MM.1S (cell line): ENCODE data around the gene DCLK1.

Experiments
- DNase-seq: peaks from one replicate; pipeline ENCODE4 v3.0.0-alpha.2; 2015
- H2AFZ ChIP-seq: fragments of 300-600 bp; sonication (generic); 2 replicates; pipeline ENCODE4 v1.6.0; 2016; ENCODE audit warnings: antibody characterized with exemption, low read length
- H3F3A ChIP-seq: fragments of 300-600 bp; sonication (generic); 2 replicates; pipeline ENCODE4 v1.6.1; 2016; ENCODE audit warnings: mild to moderate bottlenecking, antibody characterized with exemption, low read length, moderate library complexity, mixed read lengths; ENCODE audit not compliant: insufficient read depth
- H3K27ac ChIP-seq: fragments of 300-600 bp; sonication (generic); 2 replicates; pipeline ENCODE4 v1.5.1; 2016; ENCODE audit warnings: mild to moderate bottlenecking, low read length
- H3K27me3 ChIP-seq: fragments of 300-600 bp; sonication (generic); replicated peaks from 2 replicates; pipeline ENCODE4 v1.6.0; 2016; ENCODE audit warnings: low read length; ENCODE audit not compliant: insufficient read depth
- H3K36me3 ChIP-seq: fragments of 300-600 bp; sonication (generic); replicated peaks from 2 replicates; pipeline ENCODE4 v1.6.1; 2016; ENCODE audit warnings: mild to moderate bottlenecking, low read length, mixed read lengths; ENCODE audit not compliant: insufficient read depth
- H3K4me1 ChIP-seq: fragments of 300-600 bp; sonication (generic); 2 replicates; pipeline ENCODE4 v1.6.1; 2016; ENCODE audit warnings: low read length, mixed read lengths
- H3K4me2 ChIP-seq: fragments of 300-600 bp; sonication (generic); 2 replicates; pipeline ENCODE4 v1.6.0; 2016; ENCODE audit warnings: low read depth, low read length
- H3K4me3 ChIP-seq: fragments of 300-600 bp; sonication (generic); 2 replicates; pipeline ENCODE4 v1.5.1; 2016; ENCODE audit warnings: low read length, mixed read lengths
- H3K79me2 ChIP-seq: fragments of 300-600 bp; sonication (generic); 2 replicates; pipeline ENCODE4 v1.6.1; 2016; ENCODE audit warnings: mixed run types, low read length, mixed read lengths
- H3K9ac ChIP-seq: fragments of 300-600 bp; sonication (generic); 2 replicates; pipeline ENCODE4 v1.6.1; 2016; ENCODE audit warnings: low read length, mixed read lengths
- H3K9me2 ChIP-seq: fragments of 300-600 bp; sonication (generic); replicated peaks from 2 replicates; pipeline ENCODE4 v1.6.1; 2016; ENCODE audit warnings: mild to moderate bottlenecking, low read length, mixed read lengths; ENCODE audit not compliant: insufficient read depth
- H3K9me3 ChIP-seq: fragments of 300-600 bp; sonication (generic); replicated peaks from 2 replicates; pipeline ENCODE4 v1.6.1; 2016; ENCODE audit warnings: mild to moderate bottlenecking, low read length, mixed read lengths; ENCODE audit not compliant: insufficient read depth
- H4K20me1 ChIP-seq: fragments of 300-600 bp; sonication (generic); 2 replicates; pipeline ENCODE4 v1.6.1; 2016; ENCODE audit warnings: mild to moderate bottlenecking, low read length, moderate library complexity, mixed read lengths; ENCODE audit not compliant: insufficient read depth
- CTCF ChIP-seq: fragments of 300-600 bp; sonication (generic); IDR thresholded peaks from 2 replicates; pipeline ENCODE4 v1.5.1; 2016; ENCODE audit warnings: antibody characterized with exemption, low read length, mixed read lengths
- EZH2 ChIP-seq: fragments of 300-600 bp; sonication (generic); optimal IDR thresholded peaks from 2 replicates; pipeline ENCODE3; 2017; ENCODE audit warnings: low read depth, mild to moderate bottlenecking, antibody characterized with exemption, low read length, mixed read lengths
- EZH2phosphoT487 ChIP-seq: fragments of 300-600 bp; sonication (generic); IDR thresholded peaks from 2 replicates; pipeline ENCODE4 v1.6.1; 2018; ENCODE audit warnings: antibody characterized with exemption, low read length

The DCLK1 gene

GRCh38 chr13:36108954-36109353 is 22.2 kb downstream of the DCLK1 start:
- H3K36me3 ChIP-seq = no peaks in the 10 kb centered on the region
- H3K9me2 ChIP-seq = no peaks in the 10 kb centered on the region
- H3F3A ChIP-seq = no peaks in the 10 kb centered on the region
- TF ChIP-seq CTCF = no peak
- no peak for TF ChIP-seq EZH2phosphoT487
- no peak for TF ChIP-seq EZH2
- H3K4me1 ChIP-seq = 0 out of 2 replicates have a peak, but pooled peaks cover 3% of the 10 kb centered on the region
- H3K9me3 ChIP-seq = no peaks in the 10 kb centered on the region
- no peaks in the 10 kb centered on the region for H3K27me3 ChIP-seq
- H3K4me3 ChIP-seq = no peak overlapping the region
- DNase-seq = no peak
- no peak overlapping the region for H2AFZ ChIP-seq
- no peaks in the 10 kb centered on the region for H3K79me2 ChIP-seq
- no peak overlapping the region for H3K9ac ChIP-seq
- H4K20me1 ChIP-seq = no peaks in the 10 kb centered on the region
- no peak overlapping the region for H3K4me2 ChIP-seq
- no peak overlapping the region for H3K27ac ChIP-seq

GRCh38 chr13:36108342-36108741 is 22.8 kb downstream of the DCLK1 start:
- no peaks in the 10 kb centered on the region for H3K79me2 ChIP-seq
- H3K36me3 ChIP-seq = no peaks in the 10 kb centered on the region
- H3K4me3 ChIP-seq = no peak overlapping the region
- no peaks in the 10 kb centered on the region for H3F3A ChIP-seq
- no peak overlapping the region for H2AFZ ChIP-seq
- TF ChIP-seq CTCF = no peak
- no peak for TF ChIP-seq EZH2phosphoT487
- no peak for TF ChIP-seq EZH2
- H3K4me1 ChIP-seq = 0 out of 2 replicates have a peak, but pooled peaks cover 3% of the 10 kb centered on the region
- no peaks in the 10 kb centered on the region for H3K9me2 ChIP-seq
- no peak for DNase-seq
- H3K9ac ChIP-seq = no peak overlapping the region
- no peaks in the 10 kb centered on the region for H4K20me1 ChIP-seq
- no peak overlapping the region for H3K4me2 ChIP-seq
- H3K27ac ChIP-seq = no peak overlapping the region
- no peaks in the 10 kb centered on the region for H3K9me3 ChIP-seq
- no peaks in the 10 kb centered on the region for H3K27me3 ChIP-seq

- H2AFZ ChIP-seq = no peak overlapping the region
- no peak for DNase-seq
- TF ChIP-seq EZH2phosphoT487 (no peak), EZH2 (no peak), CTCF (no peak)
- H3K4me1 ChIP-seq = peaks cover 5% of the 10 kb centered on the region; the same call in 1 of the 2 replicates
- H3K9ac ChIP-seq = no peak overlapping the region
- H3K9me2 ChIP-seq = no peaks in the 10 kb centered on the region
- H3K9me3 ChIP-seq = no peaks in the 10 kb centered on the region
- no peaks in the 10 kb centered on the region for H3K36me3 ChIP-seq
- H3K4me2 ChIP-seq = no peak overlapping the region
- no peaks in the 10 kb centered on the region for H3F3A ChIP-seq
- H3K27ac ChIP-seq = no peak overlapping the region
- H3K27me3 ChIP-seq = no peaks in the 10 kb centered on the region
- no peak overlapping the region for H3K4me3 ChIP-seq
- H3K79me2 ChIP-seq = no peaks in the 10 kb centered on the region
- no peaks in the 10 kb centered on the region for H4K20me1 ChIP-seq
These were observed 23.7 kb downstream of the DCLK1 start for GRCh38 chr13:36107521-36107920.
